ENCODE data around the gene ITPR3.

- TF ChIP-seq CTCF (IDR thresholded peaks at IDR 0.05) (no peak), POLR2AphosphoS5 (IDR thresholded peaks at IDR 0.05) (no peak), POLR2A (IDR thresholded peaks at IDR 0.05) (no peak)
These were observed 15.5 kb downstream of the ITPR3 start for GRCh38 chr6:33636655-33637054.

All from prostate gland (tissue), 2 donors.